Suppressor macrophage treated with lipopolysaccharide for 4 hours (primary cell): ENCODE data around the gene SMIM10L1.

ENCODE experiments used
- DNase-seq: peaks from one replicate; pipeline ENCODE4 v3.0.0-alpha.2; 2020

SMIM10L1 gene

DNA sequence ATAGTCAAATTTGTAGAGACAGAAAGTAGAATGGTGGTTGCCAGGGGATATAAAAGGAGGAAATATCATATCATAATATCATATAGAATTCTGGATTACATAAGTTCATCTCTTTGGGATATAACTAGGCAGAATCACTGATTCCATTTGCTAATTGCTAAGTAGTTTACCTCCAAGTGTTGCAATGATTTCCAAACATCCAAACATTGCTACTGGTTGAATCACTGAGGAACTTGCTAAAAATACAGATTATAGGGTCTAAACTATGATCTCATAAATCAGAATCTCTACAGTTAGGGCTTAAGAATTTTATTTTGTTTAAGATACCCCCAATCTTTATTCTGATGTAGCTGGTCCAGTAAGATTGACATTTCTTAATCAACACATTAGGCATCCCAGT lies 31.8 kb downstream of the SMIM10L1 start:
- no peak for DNase-seq

DNA sequence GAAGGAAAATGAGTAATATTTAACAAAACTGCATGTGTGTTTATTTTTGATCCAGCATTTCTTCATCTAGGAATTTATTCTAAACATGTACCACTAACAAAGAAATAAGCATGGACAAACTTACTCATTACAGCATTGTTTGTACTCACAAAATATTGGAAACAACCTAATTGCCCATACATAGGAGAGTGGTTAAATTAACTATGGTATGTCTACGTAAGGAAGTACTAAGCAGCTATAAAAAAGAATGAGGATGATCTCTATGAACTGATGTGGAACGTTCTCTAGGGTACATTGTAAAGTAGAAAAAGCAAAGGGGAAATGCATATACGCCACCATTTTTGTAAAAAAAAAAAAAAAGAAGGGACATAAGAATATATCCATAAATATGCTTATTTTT lies 33.2 kb downstream of the SMIM10L1 start:
- no peak for DNase-seq

DNA sequence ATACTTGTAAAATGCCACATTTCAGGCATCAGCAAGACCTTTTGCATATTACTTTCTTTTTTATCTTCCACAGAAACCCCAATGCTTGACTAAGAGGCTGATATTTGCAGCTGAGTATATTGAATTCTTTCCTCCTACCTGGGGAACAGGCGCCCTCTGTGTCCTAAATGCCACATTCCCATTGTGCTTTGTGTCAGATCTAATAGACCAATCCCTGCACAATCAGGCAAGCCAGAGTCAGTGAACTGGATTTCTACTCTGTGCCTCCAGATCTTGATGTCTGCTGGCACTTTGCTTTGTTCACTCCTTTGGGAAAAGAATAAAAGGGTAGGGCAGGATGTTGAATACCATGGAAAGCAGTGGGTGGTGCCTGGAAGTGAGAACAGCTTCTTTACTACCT lies 38.1 kb downstream of the SMIM10L1 start:
- DNase-seq, result no peak
